Suprapubic skin (tissue), 4 donors: ENCODE measurements around the gene PRR20G.

Source experiments
- CTCF ChIP-seq, 2 donors: fragments of 200-600 bp in 1 of 2; fragments of 450-650 bp in 1 of 2; sonication (generic) in 1 of 2; IDR thresholded peaks; one replicate each; pipeline ENCODE4 v1.5.1; 2016 to 2019; ENCODE audit warnings: antibody characterized with exemption in 2 of 2, mild to moderate bottlenecking in 1 of 2, moderate library complexity in 1 of 2
- POLR2A ChIP-seq, 2 donors: fragments of 450-650 bp; IDR thresholded peaks; one replicate each; pipeline ENCODE4 v1.6.1; 2017; ENCODE audit warnings: antibody characterized with exemption in 2 of 2, mild to moderate bottlenecking in 2 of 2, moderate library complexity in 2 of 2
- POLR2AphosphoS5 ChIP-seq, 3 donors: sonication (generic); formaldehyde crosslinking; IDR thresholded peaks; one replicate each; pipeline ENCODE4 v1.6.1; 2017; ENCODE audit warnings: antibody characterized with exemption in 3 of 3

GRCh38 chr3:127260826-127261555 is 26.9 kb downstream of the PRR20G start:
- no peak for TF ChIP-seq CTCF (IDR thresholded peaks at IDR 0.05)
- no peak for TF ChIP-seq POLR2A (IDR thresholded peaks at IDR 0.05)
- no peak for TF ChIP-seq POLR2AphosphoS5 (IDR thresholded peaks at IDR 0.05)
